ENCODE measurements around the gene SLC19A1. TPM values are rescaled to one million over a fixed set of nuclear protein-coding genes. Genes with fewer than 3 reads are reported as not detected.
"Not testable (repeated sequence)": the region's sequence is repeated elsewhere in the genome, so short reads cannot be mapped to it uniquely, and the experiment has no call there.

Gene SLC19A1
- total RNA-seq, 2 experiments from 2014 or later, result 34.3 to 38.4 TPM

DNA sequence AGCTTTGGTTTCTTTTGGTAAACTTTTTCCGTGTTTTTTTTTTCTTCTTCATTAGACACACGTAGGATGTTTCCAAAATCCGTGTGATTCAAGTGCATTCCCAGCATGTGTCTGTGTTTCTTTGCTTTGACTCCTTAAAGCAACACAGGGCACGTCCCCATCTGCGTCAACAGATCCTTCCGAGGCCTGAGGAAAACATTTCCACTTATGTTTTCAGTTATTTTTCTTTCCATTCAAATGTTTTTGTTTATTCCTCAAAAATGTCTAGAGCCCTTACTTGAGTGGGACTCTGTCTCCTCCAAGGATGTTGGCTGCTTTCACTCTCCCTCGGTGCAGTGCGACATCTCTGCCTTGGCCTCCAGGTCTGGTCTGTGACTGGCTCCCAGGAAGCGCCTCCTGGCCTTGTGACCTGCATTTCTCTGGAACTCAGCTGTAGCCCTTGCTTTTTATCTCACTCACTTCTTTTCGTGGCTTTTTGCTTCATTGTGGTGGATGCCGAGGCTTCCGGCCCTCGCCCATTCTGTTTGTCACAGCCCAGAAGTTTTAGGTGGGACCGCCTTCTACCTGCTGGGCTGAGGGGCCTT, 31.3 kb upstream of the SLC19A1 start:
- Mint-ChIP-seq H3K27ac (peak overlapping the region; percentile 47), H3K9me3 (no peaks in the 10 kb centered on the region)
- no peak for DNase-seq

DNA sequence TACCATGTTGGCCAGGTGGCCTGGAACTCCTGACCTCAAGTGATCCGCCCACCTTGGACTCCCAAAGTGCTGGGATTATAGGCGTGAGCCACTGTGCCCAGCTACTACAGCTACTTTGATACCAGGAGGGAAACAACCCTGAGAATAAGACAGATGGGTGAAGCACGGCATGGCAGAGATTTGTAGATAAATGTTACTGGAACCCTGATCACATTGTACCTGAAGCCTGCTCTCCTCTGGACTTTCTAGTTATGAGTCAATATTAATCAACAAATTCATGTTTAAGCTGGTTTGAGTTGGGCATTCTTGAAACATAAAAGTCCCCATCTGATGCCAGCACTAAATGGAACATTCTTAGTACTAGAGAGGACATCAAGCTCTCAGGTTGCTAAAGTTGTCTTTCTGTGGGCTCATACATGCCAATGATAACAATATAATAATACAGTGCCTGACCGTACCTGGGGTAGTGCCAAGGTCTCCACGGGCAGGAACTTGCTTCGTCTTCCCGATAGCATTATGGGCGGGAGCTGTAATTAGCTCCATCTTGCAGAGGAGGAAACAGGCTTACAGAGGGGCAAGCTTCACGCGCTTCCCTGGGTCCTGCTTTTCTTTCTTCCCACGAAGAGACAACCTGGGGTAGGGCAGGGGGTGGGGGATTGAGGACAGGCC, 30.7 kb upstream of the SLC19A1 start:
- Mint-ChIP-seq H3K36me3 (no peaks in the 10 kb centered on the region), H3K27ac (no peak overlapping the region), H3K27me3 (peaks cover 2% of the 10 kb centered on the region), H3K4me1 (peaks cover 3% of the 10 kb centered on the region), H3K9me3 (no peaks in the 10 kb centered on the region), H3K4me3 (no peak overlapping the region)
- POLR2A ChIA-PET, result interaction anchor here (0.9 kb wide), 1 partner anchor 73 kb away, joined by 4 read pairs; no protein-coding TSS in a partner anchor
- ATAC-seq (ENCODE audit: low read depth) (no peak), DNase-seq (no peak)

More for the DNA sequence above, 31.3 kb upstream of the SLC19A1 start:
- Mint-ChIP-seq H3K36me3 (no peaks in the 10 kb centered on the region), H3K4me1 (peaks cover 3% of the 10 kb centered on the region), H3K4me3 (peak overlapping the region; percentile 47), H3K27me3 (no peaks in the 10 kb centered on the region)
- POLR2A ChIA-PET, result interaction anchor here (0.9 kb wide), 1 partner anchor 72 kb away, joined by 4 read pairs; no protein-coding TSS in a partner anchor
- peak; percentile 22 for ATAC-seq (ENCODE audit: low read depth)

DNA sequence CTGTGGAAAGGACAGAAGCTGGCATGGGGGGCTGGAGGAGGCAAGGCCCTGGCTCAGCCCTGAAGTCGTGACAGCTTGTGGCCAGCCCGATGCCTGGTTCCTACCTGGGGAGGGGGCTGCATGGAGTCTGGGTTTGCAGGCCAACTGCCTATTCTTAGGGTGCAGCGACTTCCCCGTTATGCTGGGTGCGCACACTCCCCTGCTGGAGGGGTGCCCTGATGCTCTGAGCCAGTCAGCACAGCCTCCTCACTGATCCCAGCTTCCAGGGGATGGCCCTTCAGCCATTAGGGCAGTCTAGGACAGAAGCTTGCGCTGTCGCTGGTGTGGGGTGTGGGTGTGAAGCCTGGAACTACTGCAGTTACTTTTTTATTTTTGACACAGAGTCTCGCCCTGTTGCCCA, 30.0 kb upstream of the SLC19A1 start:
- ATAC-seq (ENCODE audit: low read depth) (no peak), DNase-seq (no peak)
- Mint-ChIP-seq H3K27me3 (peaks cover 4% of the 10 kb centered on the region), H3K27ac (no peak overlapping the region), H3K4me1 (peaks cover 3% of the 10 kb centered on the region), H3K4me3 (no peak overlapping the region), H3K9me3 (no peaks in the 10 kb centered on the region), H3K36me3 (no peaks in the 10 kb centered on the region)
- POLR2A ChIA-PET, result interaction anchor here (0.9 kb wide), 1 partner anchor 73 kb away, joined by 4 read pairs; no protein-coding TSS in a partner anchor

DNA sequence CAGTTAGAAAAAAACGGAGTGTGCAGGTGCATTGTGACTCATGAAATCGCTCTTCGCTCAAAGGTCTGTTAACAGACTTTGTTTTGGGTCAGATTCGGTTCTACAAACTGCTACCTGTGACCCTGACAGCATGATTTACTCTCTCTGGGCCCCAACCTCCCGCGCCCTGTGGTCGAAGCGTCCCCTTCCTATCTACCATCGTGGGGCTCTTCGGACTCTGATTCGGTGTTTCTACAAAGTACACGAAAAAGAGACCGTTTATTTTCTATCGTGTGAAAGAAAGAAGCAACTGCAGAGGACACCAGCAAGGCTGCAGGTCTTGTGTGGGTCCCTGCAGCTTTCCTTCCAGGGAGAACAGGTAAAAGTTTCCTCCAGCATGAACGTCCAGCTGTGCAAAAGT, 29.4 kb upstream of the SLC19A1 start:
- ATAC-seq (ENCODE audit: low read depth) (no peak), DNase-seq (no peak)
- H3K27ac Mint-ChIP-seq, result no peak overlapping the region
- peaks cover 3% of the 10 kb centered on the region for H3K4me1 Mint-ChIP-seq
- no peaks in the 10 kb centered on the region for H3K36me3 Mint-ChIP-seq
- H3K4me3 Mint-ChIP-seq, result no peak overlapping the region
- peaks cover 7% of the 10 kb centered on the region for H3K27me3 Mint-ChIP-seq
- H3K9me3 Mint-ChIP-seq, result no peaks in the 10 kb centered on the region
- POLR2A ChIA-PET, result no interaction called here

DNA sequence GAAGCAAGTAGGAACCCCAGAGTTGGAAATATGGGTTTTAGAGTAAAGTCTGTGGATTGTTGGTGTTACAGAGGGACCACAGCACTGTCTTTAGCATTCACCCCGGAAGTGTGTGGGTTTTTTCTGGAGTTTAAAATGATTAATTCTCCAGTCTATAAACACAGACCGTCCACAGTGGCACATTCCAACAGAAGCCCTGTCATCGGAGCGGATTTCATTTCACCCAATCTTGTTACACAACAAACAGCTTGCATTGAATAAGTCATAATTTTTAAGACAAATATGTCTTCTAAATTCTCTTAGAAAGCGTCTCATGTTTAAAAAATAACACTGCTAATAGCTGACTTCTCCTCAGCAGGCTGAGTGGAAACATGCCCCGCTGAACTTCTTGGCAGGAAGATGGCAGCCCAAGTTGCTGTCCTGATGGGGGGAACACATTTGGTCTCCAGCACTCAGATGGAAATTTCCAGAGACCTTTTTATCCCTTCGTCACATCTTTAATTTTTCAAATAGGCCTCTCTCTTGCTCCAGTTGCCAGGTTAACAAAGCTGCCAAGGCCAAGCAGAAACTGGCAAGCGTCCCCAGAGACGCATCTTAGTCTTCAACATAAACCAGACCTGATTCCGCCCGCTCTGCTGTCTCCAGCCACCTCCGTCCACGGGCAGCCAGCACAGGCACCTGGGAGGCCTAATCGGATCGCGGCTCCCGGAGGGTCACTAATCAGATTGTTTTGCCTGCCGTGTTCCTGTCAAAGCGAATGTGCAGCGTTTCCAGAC, 28.8 kb upstream of the SLC19A1 start:
- H3K4me1 Mint-ChIP-seq, result peaks cover 3% of the 10 kb centered on the region
- H3K27me3 Mint-ChIP-seq, result peaks cover 9% of the 10 kb centered on the region
- ATAC-seq (ENCODE audit: low read depth) (no peak), DNase-seq (no peak)
- POLR2A ChIA-PET, result no interaction called here
- H3K9me3 Mint-ChIP-seq, result no peaks in the 10 kb centered on the region
- no peak overlapping the region for H3K4me3 Mint-ChIP-seq
- no peak overlapping the region for H3K27ac Mint-ChIP-seq
- H3K36me3 Mint-ChIP-seq, result no peaks in the 10 kb centered on the region

DNA sequence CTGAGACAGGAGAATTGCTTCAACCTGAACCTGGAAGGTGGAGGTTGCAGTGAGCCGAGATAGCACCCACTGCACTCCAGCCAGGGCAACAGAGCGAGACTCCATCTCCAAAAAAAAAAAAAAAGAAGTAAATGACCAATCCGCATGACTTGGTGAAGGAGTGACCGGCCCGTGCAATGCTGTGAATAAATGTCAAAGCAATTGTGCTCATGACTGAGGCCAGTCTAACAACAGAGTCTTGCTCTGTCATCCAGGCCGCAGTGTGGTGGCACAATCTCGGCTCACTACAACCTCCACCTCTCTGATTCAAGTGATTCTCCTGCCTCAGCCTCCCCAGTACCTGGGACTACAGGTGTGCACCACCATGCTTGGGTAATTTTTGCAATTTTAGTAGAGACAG, 27.8 kb upstream of the SLC19A1 start:
- Mint-ChIP-seq H3K4me1 (peaks cover 3% of the 10 kb centered on the region), H3K27ac (no peak overlapping the region), H3K4me3 (no peak overlapping the region), H3K36me3 (no peaks in the 10 kb centered on the region), H3K9me3 (no peaks in the 10 kb centered on the region), H3K27me3 (peaks cover 15% of the 10 kb centered on the region)
- ATAC-seq (ENCODE audit: low read depth), result no peak
- POLR2A ChIA-PET, result no interaction called here
- no peak for DNase-seq

DNA sequence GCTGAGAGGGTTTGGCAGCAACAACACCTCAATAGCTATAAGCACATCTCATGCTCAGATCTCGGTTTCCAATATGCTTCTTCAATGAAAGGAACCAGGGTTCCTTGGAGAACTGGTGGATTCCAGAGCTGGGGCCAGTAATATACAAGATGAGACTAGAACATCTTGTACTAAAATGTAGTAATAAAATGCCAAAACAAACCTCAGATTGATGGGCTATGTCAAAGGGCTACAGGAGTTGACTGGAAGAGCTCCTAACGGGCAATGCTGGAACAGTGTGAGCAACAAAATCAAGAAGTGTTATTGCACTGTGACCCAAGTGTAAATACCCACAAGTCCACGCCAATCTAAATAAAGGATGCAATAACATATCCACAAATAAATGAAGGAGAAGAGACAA, 26.1 kb upstream of the SLC19A1 start:
- POLR2A ChIA-PET, result no interaction called here
- no peak for ATAC-seq (ENCODE audit: low read depth)
- H3K9me3 Mint-ChIP-seq, result no peaks in the 10 kb centered on the region
- no peaks in the 10 kb centered on the region for H3K4me1 Mint-ChIP-seq
- H3K36me3 Mint-ChIP-seq, result no peaks in the 10 kb centered on the region
- peaks cover 24% of the 10 kb centered on the region for H3K27me3 Mint-ChIP-seq
- no peak for DNase-seq
- no peak overlapping the region for H3K27ac Mint-ChIP-seq
- no peak overlapping the region for H3K4me3 Mint-ChIP-seq

DNA sequence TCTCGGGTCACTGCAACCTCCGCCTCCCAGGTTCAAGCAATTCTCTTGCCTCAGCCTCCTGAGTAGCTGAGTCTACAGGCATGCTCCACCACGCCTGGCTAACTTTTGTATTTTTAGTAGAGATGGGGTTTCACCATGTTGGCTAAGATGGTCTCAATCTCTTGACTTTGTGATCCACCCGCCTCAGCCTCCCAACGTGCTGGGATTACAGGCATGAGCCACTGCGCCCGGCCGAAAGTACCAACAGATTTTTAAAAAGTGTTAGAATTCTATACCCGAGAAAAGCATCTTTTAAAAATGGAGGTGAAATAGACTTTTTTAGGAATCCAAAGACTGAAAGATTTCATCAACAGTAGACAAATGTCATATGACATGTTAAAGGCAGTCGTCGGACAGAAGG, 21.9 kb upstream of the SLC19A1 start:
- POLR2A ChIA-PET, H3K27ac Mint-ChIP-seq: not testable (repeated sequence)

DNA sequence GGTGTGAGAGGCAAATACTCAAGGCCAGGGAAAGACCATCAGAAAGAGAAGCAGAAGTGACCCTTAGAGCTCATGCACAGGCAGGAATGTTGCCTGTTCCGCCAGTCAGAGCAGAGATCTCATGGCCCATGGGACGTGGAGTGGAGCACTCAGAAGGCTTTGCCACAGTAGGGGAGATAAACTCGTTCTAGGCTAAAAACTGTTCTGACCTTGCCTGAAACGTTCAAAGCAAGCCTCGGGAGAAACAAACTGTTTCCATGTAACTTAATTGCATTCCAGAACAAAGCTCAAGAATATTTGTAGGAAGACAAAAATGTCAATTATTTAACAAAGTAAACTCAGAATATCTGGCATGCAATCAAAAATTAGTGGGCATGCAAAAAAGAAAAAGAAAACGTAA, 20.7 kb upstream of the SLC19A1 start:
- Mint-ChIP-seq H3K36me3 (no peaks in the 10 kb centered on the region), H3K4me3 (no peak overlapping the region), H3K4me1 (no peaks in the 10 kb centered on the region), H3K27ac (no peak overlapping the region), H3K9me3 (no peaks in the 10 kb centered on the region), H3K27me3 (peaks cover 47% of the 10 kb centered on the region)
- no peak for ATAC-seq (ENCODE audit: low read depth)
- POLR2A ChIA-PET, result interaction anchor here (0.6 kb wide), 1 partner anchor 1155 kb away, joined by 4 read pairs; no protein-coding TSS in a partner anchor
- DNase-seq, result no peak

More for the DNA sequence above, 21.9 kb upstream of the SLC19A1 start:
- not testable (repeated sequence) for H3K4me1 Mint-ChIP-seq; H3K4me3 Mint-ChIP-seq; ATAC-seq (ENCODE audit: low read depth); H3K9me3 Mint-ChIP-seq; DNase-seq; H3K36me3 Mint-ChIP-seq
- peaks cover 44% of the 10 kb centered on the region for H3K27me3 Mint-ChIP-seq

DNA sequence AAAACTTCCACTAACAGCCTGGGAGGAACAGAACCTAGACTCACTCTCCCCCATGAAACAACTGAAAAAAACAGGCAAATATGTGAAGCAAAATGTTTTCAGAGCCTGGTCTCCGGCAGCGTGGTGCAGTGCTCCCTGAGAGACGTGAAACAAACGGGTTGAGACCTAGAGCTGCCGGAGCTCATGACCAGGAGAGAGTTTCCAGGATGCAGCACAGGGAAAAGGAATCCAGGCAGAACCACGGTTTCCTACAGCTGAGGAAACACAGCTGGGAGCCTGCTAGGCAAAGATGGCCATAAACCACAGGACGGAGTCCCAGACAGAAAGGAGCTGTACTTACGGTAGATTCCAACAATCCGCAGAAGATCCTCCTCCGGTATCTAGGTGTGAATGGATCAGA, 20.2 kb upstream of the SLC19A1 start:
- POLR2A ChIA-PET, result interaction anchor here (0.7 kb wide), 1 partner anchor 589 kb away, joined by 3 read pairs; no protein-coding TSS in a partner anchor
- H3K4me1 Mint-ChIP-seq, result no peaks in the 10 kb centered on the region
- ATAC-seq (ENCODE audit: low read depth), result no peak

DNA sequence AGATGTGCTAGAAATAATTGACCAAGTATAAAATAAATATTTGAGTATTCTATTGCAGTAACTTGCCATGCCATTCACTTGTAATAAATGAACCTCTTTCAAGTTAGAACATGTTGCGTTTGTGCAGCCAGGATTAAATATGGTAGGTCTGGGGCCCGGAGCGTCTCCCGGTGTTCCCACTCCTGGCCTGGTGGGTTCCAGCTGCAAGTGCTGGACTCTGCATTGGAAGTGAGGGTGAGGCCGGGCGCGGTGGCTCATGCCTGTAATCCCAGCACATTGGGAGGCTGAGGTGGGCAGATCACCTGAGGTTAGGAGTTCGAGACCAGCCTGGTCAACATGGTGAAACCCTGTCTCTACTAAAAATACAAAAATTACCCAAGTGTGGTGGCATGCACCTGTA, 19.0 kb upstream of the SLC19A1 start:
- DNase-seq; H3K4me1 Mint-ChIP-seq; H3K9me3 Mint-ChIP-seq; POLR2A ChIA-PET; ATAC-seq (ENCODE audit: low read depth); H3K36me3 Mint-ChIP-seq; H3K27ac Mint-ChIP-seq; H3K4me3 Mint-ChIP-seq: not testable (repeated sequence)
- H3K27me3 Mint-ChIP-seq, result peaks cover 41% of the 10 kb centered on the region

More for the DNA sequence above, 20.2 kb upstream of the SLC19A1 start:
- Mint-ChIP-seq H3K9me3 (no peaks in the 10 kb centered on the region), H3K4me3 (no peak overlapping the region), H3K27me3 (peaks cover 44% of the 10 kb centered on the region), H3K36me3 (no peaks in the 10 kb centered on the region), H3K27ac (no peak overlapping the region)
- DNase-seq, result no peak

DNA sequence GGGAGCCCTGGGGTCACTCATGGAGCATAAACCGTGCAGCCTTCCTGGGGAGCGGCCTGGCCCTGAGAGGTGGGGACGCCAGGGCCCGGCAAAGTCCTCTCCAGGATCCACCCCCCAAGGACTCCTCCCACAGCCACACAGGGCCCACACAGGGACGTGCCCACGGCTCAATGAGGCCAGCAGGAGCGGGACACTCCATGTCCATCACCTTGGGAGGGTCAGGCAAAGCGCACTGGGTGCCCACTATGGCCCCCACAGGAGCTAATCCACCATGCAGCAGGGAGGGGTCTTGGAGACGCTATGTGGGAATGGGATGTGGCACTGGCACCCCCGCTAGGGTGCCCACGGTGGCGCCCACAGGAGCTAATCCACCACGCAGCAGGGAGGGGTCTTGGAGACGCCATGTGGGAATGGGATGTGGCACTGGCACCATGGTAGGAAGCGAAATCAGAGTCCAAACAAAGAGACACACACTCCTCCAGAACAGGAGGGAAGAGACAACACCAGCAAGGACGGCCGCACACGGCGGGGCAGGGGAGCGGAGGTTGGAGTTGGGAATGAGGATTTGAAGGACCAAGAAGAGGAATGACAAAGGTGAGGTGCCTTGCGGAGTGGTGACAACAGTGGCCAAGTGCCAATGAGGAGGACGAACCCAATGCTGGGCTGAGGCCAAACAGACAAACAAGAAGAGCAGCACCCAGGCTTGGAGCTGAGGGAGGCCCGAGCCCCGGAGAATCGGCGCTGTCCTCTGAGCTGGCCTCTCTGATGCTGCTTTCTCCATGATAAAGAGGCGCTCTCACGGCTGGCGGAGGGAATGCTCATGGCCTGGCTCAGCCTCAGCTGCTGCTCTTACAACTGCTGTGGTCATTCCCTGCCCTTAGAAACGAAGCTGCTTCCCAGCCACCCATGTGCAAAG, 18.1 kb upstream of the SLC19A1 start:
- POLR2A ChIA-PET, result no interaction called here
- H3K4me3 Mint-ChIP-seq, result no peak overlapping the region
- H3K9me3 Mint-ChIP-seq, result no peaks in the 10 kb centered on the region
- H3K36me3 Mint-ChIP-seq, result no peaks in the 10 kb centered on the region
- peaks cover 34% of the 10 kb centered on the region for H3K27me3 Mint-ChIP-seq
- H3K4me1 Mint-ChIP-seq, result no peaks in the 10 kb centered on the region
- no peak for ATAC-seq (ENCODE audit: low read depth)
- no peak for DNase-seq
- no peak overlapping the region for H3K27ac Mint-ChIP-seq

Measured in activated naive CD8-positive, alpha-beta T cell treated with anti-CD3 and anti-CD28 coated beads, Interleukin-2, amount 10 ng/mL, durations not matched to agents 7 days and 5 days (primary cell).